NB4 (cell line): ENCODE measurements around the gene IL3.

Experiments used
- CTCF ChIP-seq: IDR thresholded peaks from one replicate; pipeline ENCODE4 v1.5.1; 2012; ENCODE audit warnings: low read depth, low read length
- MAX ChIP-seq: IDR thresholded peaks from 2 replicates; pipeline ENCODE4 v1.6.1; 2011; ENCODE audit warnings: low read depth, low read length
- MYC ChIP-seq: IDR thresholded peaks from 2 replicates; pipeline ENCODE4 v1.6.1; 2011; ENCODE audit warnings: low read depth, low read length
- POLR2A ChIP-seq: IDR thresholded peaks from 2 replicates; pipeline ENCODE4 v1.6.1; 2011; ENCODE audit warnings: mild to moderate bottlenecking; ENCODE audit not compliant: insufficient read length; ENCODE audit errors: extremely low read depth

GRCh38 chr5:132023258-132024116, 37.0 kb upstream of the IL3 start:
- TF ChIP-seq CTCF = no peak
- TF ChIP-seq POLR2A = no peak
- no peak for TF ChIP-seq MAX
- no peak for TF ChIP-seq MYC
